SK-N-SH (cell line): Measurements from ENCODE around the gene SMAD7. TPM values are rescaled to one million over a fixed set of nuclear protein-coding genes. Genes with fewer than 3 reads are reported as not detected.

Experiments used
- CTCF ChIA-PET: fragments of 300-600, 350-600 bp; formaldehyde crosslinking; extraction: SDS; loops from one replicate; lab custom pipeline; 2021; lab: Yijun Ruan, JAX
- POLR2A ChIA-PET: fragments of 350-600 bp; sonication (Branson Sonifier 250); formaldehyde crosslinking; extraction: SDS; loops from one replicate; lab custom pipeline; 2020; ENCODE audit warnings: antibody characterized with exemption, inconsistent platforms; lab: Yijun Ruan, JAX
- DNase-seq: peaks from one replicate; pipeline ENCODE4 v3.0.0; 2012
- H2AFZ ChIP-seq: fragments of 200-600 bp; sonication (generic); 2 replicates; pipeline ENCODE4 v1.8.1; 2016; ENCODE audit warnings: antibody characterized with exemption, mild to moderate bottlenecking, low read depth
- H3F3A ChIP-seq: fragments of 200-600 bp; sonication (generic); replicated peaks from 2 replicates; pipeline ENCODE3; 2016; ENCODE audit warnings: antibody characterized with exemption, mild to moderate bottlenecking; ENCODE audit not compliant: insufficient read depth
- H3K27ac ChIP-seq, 2 experiments: fragments of 200-500 bp in 1 of 2; fragments of 200-600 bp in 1 of 2; sonication (Bioruptor generic) in 1 of 2; sonication (generic), shearing (Covaris generic) in 1 of 2; 2 replicates each; pipeline versions ENCODE4 v1.5.1 to v1.6.1; 2014 to 2016; ENCODE audit warnings: low read depth in 2 of 2, inconsistent platforms in 1 of 2, low read length in 1 of 2, mild to moderate bottlenecking in 1 of 2, mixed read lengths in 1 of 2
- H3K27me3 ChIP-seq: fragments of 200-600 bp; sonication (generic), shearing (Covaris generic); 2 replicates; pipeline ENCODE4 v1.6.1; 2016; ENCODE audit warnings: mixed run types; ENCODE audit not compliant: insufficient read depth
- H3K36me3 ChIP-seq, 2 experiments: fragments of 200-500 bp in 1 of 2; fragments of 200-600 bp in 1 of 2; sonication (Bioruptor generic) in 1 of 2; sonication (generic) in 1 of 2; replicated peaks in 1 of 2; 2 replicates each; pipeline versions ENCODE3 to v1.5.1; 2014 to 2016; ENCODE audit warnings: low read length in 1 of 2, mild to moderate bottlenecking in 1 of 2; ENCODE audit not compliant: insufficient read depth in 2 of 2, control insufficient read depth in 1 of 2
- H3K4me1 ChIP-seq, 2 experiments: fragments of 200-500 bp in 1 of 2; fragments of 200-600 bp in 1 of 2; sonication (Bioruptor generic) in 1 of 2; sonication (generic), shearing (Covaris generic) in 1 of 2; 2 replicates each; pipeline versions ENCODE4 v1.5.1 to v1.6.1; 2014 to 2016; ENCODE audit warnings: low read depth in 1 of 2, low read length in 1 of 2, mixed run types in 1 of 2; ENCODE audit not compliant: insufficient read depth in 2 of 2, control insufficient read depth in 1 of 2
- H3K4me2 ChIP-seq: fragments of 200-600 bp; sonication (generic), shearing (Covaris generic); 2 replicates; pipeline ENCODE4 v1.6.1; 2017; ENCODE audit warnings: mixed run types
- H3K4me3 ChIP-seq, 2 experiments: fragments of 200-500 bp in 1 of 2; fragments of 200-600 bp in 1 of 2; sonication (Bioruptor generic) in 1 of 2; sonication (generic), shearing (Covaris generic) in 1 of 2; 2 replicates each; pipeline versions ENCODE4 v1.5.1 to v1.8.1; 2014 to 2016; ENCODE audit warnings: low read depth in 2 of 2, inconsistent platforms in 1 of 2, low read length in 1 of 2, mild to moderate bottlenecking in 1 of 2, mixed read lengths in 1 of 2, moderate library complexity in 1 of 2
- H3K79me2 ChIP-seq: fragments of 200-600 bp; sonication (generic); 2 replicates; pipeline ENCODE4 v1.8.1; 2017; ENCODE audit warnings: mild to moderate bottlenecking; ENCODE audit not compliant: insufficient read depth
- H3K9ac ChIP-seq: fragments of 200-600 bp; sonication (generic); 2 replicates; pipeline ENCODE4 v1.6.1; 2017; ENCODE audit warnings: mixed run types
- H3K9me2 ChIP-seq: fragments of 200-600 bp; sonication (generic); 2 replicates; pipeline ENCODE4 v1.6.1; 2017; ENCODE audit warnings: mixed run types
- H3K9me3 ChIP-seq: fragments of 200-600 bp; sonication (generic); 2 replicates; pipeline ENCODE4 v1.6.1; 2017; ENCODE audit warnings: mixed run types, mild to moderate bottlenecking, moderate library complexity
- H4K20me1 ChIP-seq: fragments of 200-600 bp; sonication (generic); 2 replicates; pipeline ENCODE4 v1.6.1; 2017; ENCODE audit warnings: mild to moderate bottlenecking, mixed run types; ENCODE audit not compliant: insufficient read depth
- ELF1 ChIP-seq: IDR thresholded peaks from 2 replicates; pipeline ENCODE4 v1.4.0; 2012
- FOXJ3 ChIP-seq: sonication (generic); formaldehyde crosslinking; IDR thresholded peaks from 2 replicates; pipeline ENCODE4 v1.5.1; 2020; ENCODE audit warnings: mild to moderate bottlenecking, missing genetic modification reagents
- MAX ChIP-seq: IDR thresholded peaks from 2 replicates; pipeline ENCODE4 v1.4.0; 2012; ENCODE audit warnings: low read depth
- MXI1 ChIP-seq: IDR thresholded peaks from 2 replicates; pipeline ENCODE4 v1.6.1; 2012; ENCODE audit warnings: mild to moderate bottlenecking, low read depth, low read length, improper control_type of control experiment
- NFIC ChIP-seq: IDR thresholded peaks from 2 replicates; pipeline ENCODE4 v1.4.0; 2012; ENCODE audit warnings: borderline replicate concordance
- NRF1 ChIP-seq: IDR thresholded peaks from 2 replicates; pipeline ENCODE4 v1.6.1; 2012; ENCODE audit warnings: low read depth, mild to moderate bottlenecking, low read length
- PBX3 ChIP-seq: IDR thresholded peaks from 2 replicates; pipeline ENCODE4; 2012
- RAD21 ChIP-seq: IDR thresholded peaks from 2 replicates; pipeline ENCODE4 v1.6.1; 2012; ENCODE audit warnings: mild to moderate bottlenecking, low read length
- RCOR1 ChIP-seq: fragments of 150-350 bp; IDR thresholded peaks from 2 replicates; pipeline ENCODE4 v1.6.1; 2017; ENCODE audit warnings: antibody characterized with exemption, low read length
- REST ChIP-seq: IDR thresholded peaks from 2 replicates; pipeline ENCODE4 v1.6.1; 2012; ENCODE audit warnings: mild to moderate bottlenecking, low read depth, low read length, moderate library complexity
- SMC3 ChIP-seq: IDR thresholded peaks from 2 replicates; pipeline ENCODE4 v1.6.1; 2012; ENCODE audit warnings: low read depth, low read length, improper control_type of control experiment
- TAF1 ChIP-seq: IDR thresholded peaks from 2 replicates; pipeline ENCODE4 v1.6.1; 2012; ENCODE audit warnings: low read depth, mild to moderate bottlenecking, low read length, moderate library complexity, borderline replicate concordance
- TCF12 ChIP-seq: IDR thresholded peaks from 2 replicates; pipeline ENCODE4 v1.4.0; 2012
- USF1 ChIP-seq: IDR thresholded peaks from 2 replicates; pipeline ENCODE4 v1.4.0; 2012; ENCODE audit warnings: low read depth, borderline replicate concordance
- YY1 ChIP-seq: IDR thresholded peaks from 2 replicates; pipeline ENCODE4 v1.4.0; 2012; ENCODE audit warnings: low read depth, mild to moderate bottlenecking
- WGBS: methylation state at CpG from one replicate; pipeline ENCODE4 v1.1.6; 2017; ENCODE audit warnings: low lambda C conversion rate; 5-methylcytosine and 5-hydroxymethylcytosine counted together
- polyA plus RNA-seq, 3 experiments: library from polyadenylated mRNA; depleted of rRNA; stranded (reverse); fragments of >200 nt; gene quantifications; 2 replicates each; pipeline ENCODE4 v1.2.3, GENCODE V29; 2012

SMAD7 gene
- polyA plus RNA-seq, 1 of the 3 experiments (the other 2 are of a cell fraction) = 20.0 TPM

DNA sequence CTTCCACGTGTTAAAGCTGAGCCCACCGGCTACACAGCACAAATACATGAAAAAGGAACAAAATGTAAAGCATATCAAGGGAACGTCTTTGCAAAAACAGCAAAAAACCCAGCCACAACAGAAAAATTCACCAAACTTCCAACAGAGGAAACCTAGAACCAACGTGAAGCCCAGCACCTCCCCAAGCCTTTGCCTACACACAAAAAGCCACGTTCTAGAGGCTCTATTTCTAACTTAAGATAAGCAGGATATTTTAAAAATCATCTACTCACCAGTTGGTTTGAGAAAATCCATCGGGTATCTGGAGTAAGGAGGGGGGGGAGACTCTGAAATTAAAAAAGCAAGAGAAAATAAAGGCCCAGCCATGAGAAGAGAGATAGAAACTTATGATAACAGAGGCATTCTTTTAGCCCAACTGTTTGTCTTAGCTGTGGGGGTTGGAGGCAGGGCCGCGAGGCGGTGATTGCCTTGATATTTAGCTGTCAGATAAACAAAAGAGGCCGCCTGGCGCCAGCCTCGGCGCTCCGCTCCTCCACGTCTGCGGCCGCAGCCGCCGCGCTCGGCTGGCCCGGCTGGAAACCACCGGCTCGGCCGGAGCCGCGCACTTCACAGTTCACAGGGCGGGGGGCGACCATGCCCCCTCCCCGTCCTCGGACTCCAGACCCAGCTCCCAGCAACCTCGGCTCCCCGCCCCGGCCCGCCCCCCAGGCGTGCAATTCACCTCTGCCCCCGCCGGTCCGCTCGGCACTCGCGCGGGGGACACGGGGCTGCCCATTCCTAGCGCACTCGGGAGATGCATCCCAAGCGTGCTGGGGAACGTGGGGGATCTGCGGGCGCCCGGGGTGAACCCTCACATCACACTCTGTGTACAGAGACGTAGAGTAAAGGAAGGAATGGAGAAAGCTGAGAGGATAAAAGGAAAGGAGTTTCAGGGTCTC lies 2.4 kb downstream of the SMAD7 start (continued):
- peak; percentile 61 for TF ChIP-seq TCF12
- TF ChIP-seq REST = no peak
- no peak for TF ChIP-seq YY1
- no peak for TF ChIP-seq RCOR1
- peak; percentile 73 for TF ChIP-seq MXI1
- 0 out of 2 replicates have a peak, but pooled peaks have one; percentile 3 for TF ChIP-seq SMC3
- TF ChIP-seq ELF1 = no peak
- TF ChIP-seq NRF1 = no peak
- no peak for TF ChIP-seq FOXJ3 (CRISPR knock-in tag)
- TF ChIP-seq MAX = 0 out of 2 replicates have a peak, but pooled peaks have one; percentile 42

DNA sequence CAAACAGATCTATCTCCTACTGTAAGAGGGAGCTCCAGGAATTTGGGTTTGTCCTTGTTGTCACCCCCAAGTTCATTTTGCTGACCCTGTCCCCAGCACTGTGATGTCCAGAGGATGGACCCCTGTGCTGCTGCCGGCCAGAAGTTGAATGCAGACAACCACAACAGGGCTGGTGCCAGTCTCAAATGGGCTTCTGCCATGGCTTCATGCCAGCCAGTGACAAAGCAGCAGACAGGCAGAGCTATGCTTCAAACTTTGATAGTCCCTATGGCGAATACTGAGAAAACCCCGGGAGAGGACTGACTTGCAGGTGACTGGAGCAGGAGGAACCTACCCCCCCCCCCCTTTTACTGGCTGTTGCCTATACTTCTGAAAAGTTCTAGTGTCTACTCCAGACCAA lies 3.2 kb downstream of the SMAD7 start:
- peak; percentile 68 for DNase-seq
- Histone ChIP-seq H3K79me2 (peaks cover 91% of the 10 kb centered on the region), H4K20me1 (peaks cover 85% of the 10 kb centered on the region), H3K4me1 (peaks cover 29 to 46% of the 10 kb centered on the region in 2 experiments), H2AFZ (no peak overlapping the region), H3F3A (peaks cover 67% of the 10 kb centered on the region), H3K4me2 (peak overlapping the region; percentile 91), H3K27ac (peak overlapping the region; percentile 84 to 96), H3K27me3 (no peaks in the 10 kb centered on the region), H3K9me3 (no peaks in the 10 kb centered on the region), H3K4me3 (peak overlapping the region; percentile 92 to 98), H3K9me2 (no peaks in the 10 kb centered on the region), H3K36me3 (peaks cover 23 to 53% of the 10 kb centered on the region in 2 experiments), H3K9ac (peak overlapping the region; percentile 91)
- peak; percentile 28; the same call in 1 of the 2 replicates for TF ChIP-seq RCOR1
- TF ChIP-seq TCF12 = peak; percentile 20; the same call in 1 of the 2 replicates
- TF ChIP-seq NFIC = peak; percentile 72
- TF ChIP-seq MAX = no peak; the same call in 1 of the 2 replicates
- no peak for TF ChIP-seq USF1
- 0 out of 2 replicates have a peak, but pooled peaks have one; percentile 20 for TF ChIP-seq PBX3
- peak; percentile 21; the same call in 1 of the 2 replicates for TF ChIP-seq TAF1
- peak; percentile 18; the same call in 1 of the 2 replicates for TF ChIP-seq RAD21
- CTCF ChIA-PET = interaction anchor here (0.7 to 4.4 kb wide), 5 partner anchors 50 to 165 kb away, joined by 3 to 16 read pairs (median 4); no protein-coding TSS in a partner anchor
- WGBS = 0% methylated on average over 3 of the region's 3 CpGs
- POLR2A ChIA-PET = interaction anchor here (0.6 to 1.6 kb wide), 2 partner anchors 88 to 89 kb away, joined by 3 to 7 read pairs; no protein-coding TSS in a partner anchor
